NCI-H526 treated with DMSO at 0.1 percent for 48 hours (cell line): ENCODE data around the gene ASPA.
"Not testable (repeated sequence)": the region's sequence is repeated elsewhere in the genome, so short reads cannot be mapped to it uniquely, and the experiment has no call there.

Source experiments
- DNase-seq: peaks from one replicate; lab custom pipeline; 2025; lab: John Stamatoyannopoulos, UW

ASPA gene

GRCh38 chr17:3507869-3508268, 32.1 kb downstream of the ASPA start:
- no peak for DNase-seq

- DNase-seq, result peak; percentile 3
Observed at GRCh38 chr17:3510090-3510489, 34.3 kb downstream of the ASPA start.

GRCh38 chr17:3511852-3512504, 36.2 kb downstream of the ASPA start:
- DNase-seq, result no peak

- no peak for DNase-seq
Observed at GRCh38 chr17:3512505-3513171, 36.8 kb downstream of the ASPA start.

GRCh38 chr17:3513305-3514035, 37.7 kb downstream of the ASPA start:
- no peak for DNase-seq

- not testable (repeated sequence) for DNase-seq
Observed at GRCh38 chr17:3514167-3514566, 38.4 kb downstream of the ASPA start.

- DNase-seq, result no peak
Observed at GRCh38 chr17:3514873-3515272, 39.1 kb downstream of the ASPA start.

GRCh38 chr17:3519472-3519871, 43.7 kb downstream of the ASPA start:
- DNase-seq, result not testable (repeated sequence)

GRCh38 chr17:3524024-3524423, 48.2 kb downstream of the ASPA start:
- no peak for DNase-seq

GRCh38 chr17:3526491-3526890, 50.7 kb downstream of the ASPA start:
- no peak for DNase-seq

GRCh38 chr17:3526971-3527370, 51.2 kb downstream of the ASPA start:
- DNase-seq, result no peak

GRCh38 chr17:3527468-3527867, 51.7 kb downstream of the ASPA start:
- no peak for DNase-seq

- DNase-seq, result no peak
Observed at GRCh38 chr17:3527896-3528295, 52.1 kb downstream of the ASPA start.

GRCh38 chr17:3528403-3528851, 52.6 kb downstream of the ASPA start:
- no peak for DNase-seq

GRCh38 chr17:3528880-3529511, 53.2 kb downstream of the ASPA start:
- no peak for DNase-seq

GRCh38 chr17:3529817-3530741, 54.3 kb downstream of the ASPA start:
- no peak for DNase-seq

- no peak for DNase-seq
Observed at GRCh38 chr17:3531266-3532101, 55.7 kb downstream of the ASPA start.

GRCh38 chr17:3532106-3532858, 56.5 kb downstream of the ASPA start:
- no peak for DNase-seq

- DNase-seq, result no peak
Observed at GRCh38 chr17:3532859-3533142, 57.0 kb downstream of the ASPA start.

- no peak for DNase-seq
Observed at GRCh38 chr17:3533752-3534151, 58.0 kb downstream of the ASPA start.
